Hepatocyte (in vitro differentiated cells): ENCODE measurements around the gene NELFB. TPM values are rescaled to one million over a fixed set of nuclear protein-coding genes. Genes with fewer than 3 reads are reported as not detected.

Experiments used
- DNase-seq: peaks from one replicate; pipeline ENCODE4 v3.0.0-alpha.2; 2016; ENCODE audit warnings: low spot score
- H2AFZ ChIP-seq: fragments of 200-600 bp; sonication (generic); 2 replicates; pipeline ENCODE4 v1.6.0; 2016; ENCODE audit warnings: antibody characterized with exemption, mild to moderate bottlenecking
- H3K27ac ChIP-seq: fragments of 200-600 bp; sonication (generic); 2 replicates; pipeline ENCODE4 v1.5.1; 2016; ENCODE audit warnings: mild to moderate bottlenecking
- H3K27me3 ChIP-seq: fragments of 200-600 bp; sonication (generic); 2 replicates; pipeline ENCODE4 v1.6.1; 2016
- H3K36me3 ChIP-seq: fragments of 200-600 bp; sonication (generic); replicated peaks from 2 replicates; pipeline ENCODE4 v1.5.1; 2016; ENCODE audit warnings: low read depth; ENCODE audit not compliant: insufficient read depth
- H3K4me1 ChIP-seq: fragments of 200-600 bp; sonication (generic); 2 replicates; pipeline ENCODE4 v1.5.1; 2016; ENCODE audit warnings: mild to moderate bottlenecking, moderate library complexity; ENCODE audit not compliant: insufficient read depth
- H3K4me2 ChIP-seq: fragments of 200-600 bp; sonication (generic); 2 replicates; pipeline ENCODE4 v1.6.0; 2016
- H3K4me3 ChIP-seq: fragments of 200-600 bp; sonication (generic); 2 replicates; pipeline ENCODE4 v1.5.1; 2016; ENCODE audit warnings: mild to moderate bottlenecking
- H3K79me2 ChIP-seq: fragments of 200-600 bp; sonication (generic); 2 replicates; pipeline ENCODE4 v1.6.0; 2017; ENCODE audit warnings: mild to moderate bottlenecking
- H3K9me2 ChIP-seq: fragments of 200-600 bp; sonication (generic); replicated peaks from 2 replicates; pipeline ENCODE4 v1.6.0; 2017; ENCODE audit warnings: mild to moderate bottlenecking; ENCODE audit not compliant: insufficient read depth
- H3K9me3 ChIP-seq: fragments of 200-600 bp; sonication (generic); 2 replicates; pipeline ENCODE4 v1.5.1; 2016; ENCODE audit warnings: low read depth, mild to moderate bottlenecking
- H4K20me1 ChIP-seq: fragments of 200-600 bp; sonication (generic); 2 replicates; pipeline ENCODE4 v1.6.0; 2016; ENCODE audit warnings: mild to moderate bottlenecking; ENCODE audit not compliant: insufficient read depth, poor library complexity, severe bottlenecking
- CTCF ChIP-seq: fragments of 200-600 bp; sonication (generic); IDR thresholded peaks from 2 replicates; pipeline ENCODE4 v1.5.1; 2016; ENCODE audit warnings: antibody characterized with exemption, mild to moderate bottlenecking; ENCODE audit not compliant: poor library complexity
- EZH2 ChIP-seq: fragments of 200-600 bp; sonication (generic); IDR thresholded peaks from 2 replicates; pipeline ENCODE4 v1.6.1; 2016; ENCODE audit warnings: antibody characterized with exemption, mild to moderate bottlenecking, borderline replicate concordance
- EZH2phosphoT487 ChIP-seq: fragments of 200-600 bp; sonication (generic); IDR thresholded peaks from one replicate; pipeline ENCODE4 v1.6.1; 2018; ENCODE audit warnings: antibody characterized with exemption, mild to moderate bottlenecking, low read depth, moderate library complexity; ENCODE audit not compliant: unreplicated experiment, severe bottlenecking
- WGBS: methylation state at CpG from one replicate; pipeline ENCODE4 v1.1.6; 2016; ENCODE audit warnings: low lambda C conversion rate; ENCODE audit errors: missing lambda C conversion rate; 5-methylcytosine and 5-hydroxymethylcytosine counted together
- polyA plus RNA-seq: library from polyadenylated mRNA; unstranded; fragments of >200 nt; fragmentation: Nextera tagmentation; extraction: Ambion mirVana; gene quantifications from 2 replicates; pipeline ENCODE4 v1.2.1, GENCODE V29; 2016
- total RNA-seq: library from RNA; depleted of rRNA; stranded (reverse); fragments of >200 nt; gene quantifications from 2 replicates; pipeline ENCODE4 v1.2.3, GENCODE V29; 2014

The NELFB gene
- total and polyA plus RNA-seq, 2 experiments from 2014 or later = 41.4 to 63.5 TPM

- peak overlapping the region; percentile 88 for H3K27ac ChIP-seq
- WGBS = 53% methylated on average over 29 of the region's 30 CpGs
These were observed 21.6 kb downstream of the NELFB start for GRCh38 chr9:137276473-137277328.

GRCh38 chr9:137277329-137278041 is 22.4 kb downstream of the NELFB start, which contains the start of gene TOR4A:
TSS of gene TOR4A (plus strand) at chr9:137277726. CDS start at chr9:137278690, 964 bp downstream.
- Histone ChIP-seq H3K36me3 (no peaks in the 10 kb centered on the region), H3K9me2 (no peaks in the 10 kb centered on the region), H3K79me2 (no peaks in the 10 kb centered on the region), H3K4me2 (peak within 1 kb of the TSS; percentile 88), H3K27me3 (no peaks in the 10 kb centered on the region), H3K4me1 (peaks cover 26% of the 10 kb centered on the region), H4K20me1 (no peaks in the 10 kb centered on the region), H2AFZ (peak within 1 kb of the TSS; percentile 8), H3K27ac (peak within 1 kb of the TSS; percentile 88), H3K9me3 (no peaks in the 10 kb centered on the region), H3K4me3 (peak within 1 kb of the TSS; percentile 28)
- TF ChIP-seq CTCF (peak; percentile 12), EZH2 (no peak)
- 35% methylated on average over 16 of the region's 25 CpGs for WGBS
- DNase-seq = peak; percentile 91

More at GRCh38 chr9:137276473-137277328, 21.6 kb downstream of the NELFB start:
- Histone ChIP-seq H3K36me3 (no peaks in the 10 kb centered on the region), H3K4me3 (no peak overlapping the region), H3K9me3 (no peaks in the 10 kb centered on the region), H3K4me2 (peak overlapping the region; percentile 88), H3K79me2 (no peaks in the 10 kb centered on the region), H2AFZ (peak overlapping the region; percentile 8), H3K27me3 (no peaks in the 10 kb centered on the region), H3K4me1 (peaks cover 26% of the 10 kb centered on the region), H3K9me2 (no peaks in the 10 kb centered on the region), H4K20me1 (no peaks in the 10 kb centered on the region)
- TF ChIP-seq EZH2 (no peak), EZH2phosphoT487 (no peak), CTCF (no peak)
- peak; percentile 86 for DNase-seq

- Histone ChIP-seq H3K79me2 (no peaks in the 10 kb centered on the region), H3K9me2 (no peaks in the 10 kb centered on the region), H3K27ac (peak overlapping the region; percentile 88), H3K36me3 (no peaks in the 10 kb centered on the region), H3K9me3 (no peaks in the 10 kb centered on the region), H3K4me2 (peak overlapping the region; percentile 88), H4K20me1 (no peaks in the 10 kb centered on the region), H3K4me1 (peaks cover 26% of the 10 kb centered on the region), H2AFZ (no peak overlapping the region), H3K27me3 (no peaks in the 10 kb centered on the region), H3K4me3 (peak overlapping the region; percentile 28)
- peak; percentile 38 for DNase-seq
- WGBS = 58% methylated on average over 32 of the region's 54 CpGs
- TF ChIP-seq CTCF = no peak
- no peak for TF ChIP-seq EZH2
- TF ChIP-seq EZH2phosphoT487 = no peak
These were observed 23.1 kb downstream of the NELFB start for GRCh38 chr9:137278061-137278701.
